ENCODE measurements around the gene TRMT13.
A peak's percentile ranks its signal among the peaks of the same experiment; 100 is the strongest.

Gene TRMT13

GRCh38 chr1:100132566-100133477 is at the start of gene TRMT13, which contains the start of gene SASS6:
Gene TRMT13 (plus strand): TSS chr1:100133163. CDS start chr1:100133169, 6 bp downstream.
Gene SASS6 (minus strand): TSS chr1:100132930. CDS start chr1:100132814, 116 bp downstream.
- DNase-seq (ENCODE audit: low spot score) = peak; percentile 96

- no peak for DNase-seq (ENCODE audit: low spot score)
These were observed 45.6 kb upstream of the TRMT13 start for GRCh38 chr1:100087396-100087795.

GRCh38 chr1:100089082-100089481 is 43.9 kb upstream of the TRMT13 start:
- no peak for DNase-seq (ENCODE audit: low spot score)

- no peak for DNase-seq (ENCODE audit: low spot score)
These were observed 42.5 kb upstream of the TRMT13 start for GRCh38 chr1:100090471-100090870.

- peak; percentile 60 for DNase-seq (ENCODE audit: low spot score)
These were observed 32.8 kb upstream of the TRMT13 start for GRCh38 chr1:100100202-100100601.

GRCh38 chr1:100101564-100101963 is 31.4 kb upstream of the TRMT13 start:
- no peak for DNase-seq (ENCODE audit: low spot score)

GRCh38 chr1:100107696-100108095 is 25.3 kb upstream of the TRMT13 start:
- no peak for DNase-seq (ENCODE audit: low spot score)

- no peak for DNase-seq (ENCODE audit: low spot score)
These were observed 23.4 kb upstream of the TRMT13 start for GRCh38 chr1:100109554-100110066.

GRCh38 chr1:100115524-100115923 is 17.4 kb upstream of the TRMT13 start:
- no peak for DNase-seq (ENCODE audit: low spot score)

GRCh38 chr1:100122177-100122576 is 10.8 kb upstream of the TRMT13 start:
- DNase-seq (ENCODE audit: low spot score) = peak; percentile 40

- no peak for DNase-seq (ENCODE audit: low spot score)
These were observed 5.7 kb upstream of the TRMT13 start for GRCh38 chr1:100127226-100127625.

- no peak for DNase-seq (ENCODE audit: low spot score)
These were observed 2.3 kb upstream of the TRMT13 start for GRCh38 chr1:100130552-100131077.

- DNase-seq (ENCODE audit: low spot score) = no peak
These were observed 1.3 kb upstream of the TRMT13 start for GRCh38 chr1:100131623-100132022.

- no peak for DNase-seq (ENCODE audit: low spot score)
These were observed 1.9 kb downstream of the TRMT13 start for GRCh38 chr1:100134872-100135271.

GRCh38 chr1:100137602-100138001 is 4.6 kb downstream of the TRMT13 start:
- no peak for DNase-seq (ENCODE audit: low spot score)

- no peak for DNase-seq (ENCODE audit: low spot score)
These were observed 8.2 kb downstream of the TRMT13 start for GRCh38 chr1:100141192-100141591.

- no peak for DNase-seq (ENCODE audit: low spot score)
These were observed 9.4 kb downstream of the TRMT13 start for GRCh38 chr1:100142343-100142742.

GRCh38 chr1:100145116-100145515 is 12.2 kb downstream of the TRMT13 start:
- no peak for DNase-seq (ENCODE audit: low spot score)

- no peak for DNase-seq (ENCODE audit: low spot score)
These were observed 14.0 kb downstream of the TRMT13 start for GRCh38 chr1:100146958-100147357.

- no peak for DNase-seq (ENCODE audit: low spot score)
These were observed 14.9 kb downstream of the TRMT13 start for GRCh38 chr1:100147875-100148274.

GRCh38 chr1:100151679-100152078 is 18.7 kb downstream of the TRMT13 start:
- DNase-seq (ENCODE audit: low spot score) = no peak

GRCh38 chr1:100152271-100152670 is 19.3 kb downstream of the TRMT13 start:
- no peak for DNase-seq (ENCODE audit: low spot score)

- DNase-seq (ENCODE audit: low spot score) = no peak
These were observed 29.9 kb downstream of the TRMT13 start for GRCh38 chr1:100162881-100163280.
